GM19193 (cell line): Measurements from ENCODE around the gene RUFY2.

Experiments
- POLR2A ChIP-seq: IDR thresholded peaks from 4 replicates; pipeline ENCODE4 v1.6.1; 2011; ENCODE audit not compliant: insufficient read depth, insufficient read length; ENCODE audit errors: extremely low read depth

Gene RUFY2

DNA sequence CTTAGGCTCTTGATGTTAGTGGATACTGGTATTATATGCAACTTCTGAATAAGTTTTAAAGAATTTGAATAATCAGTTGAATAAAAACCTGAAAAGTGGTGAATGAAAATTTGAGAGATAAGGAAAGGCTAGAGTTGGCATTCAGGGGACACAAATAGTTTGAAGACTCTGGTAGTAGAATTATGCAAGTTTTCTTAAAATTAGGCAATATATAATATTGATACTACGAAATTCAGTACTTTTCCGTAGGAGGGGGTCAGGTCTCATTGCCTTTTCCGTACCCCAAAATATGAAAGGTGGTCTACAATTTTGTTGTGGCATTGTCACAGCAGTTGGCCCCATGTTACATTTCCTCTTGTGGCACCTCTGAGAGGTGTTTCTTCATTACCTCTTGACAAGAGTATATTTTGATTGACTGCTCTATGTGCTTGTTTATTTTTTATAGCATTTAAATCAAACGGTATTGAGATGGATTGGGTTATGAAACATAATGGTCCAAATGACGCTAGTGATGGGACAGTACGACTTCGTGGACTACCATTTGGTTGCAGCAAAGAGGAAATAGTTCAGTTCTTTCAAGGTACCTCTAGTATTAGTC, 70.2 kb downstream of the RUFY2 start:
- no peak for TF ChIP-seq POLR2A

DNA sequence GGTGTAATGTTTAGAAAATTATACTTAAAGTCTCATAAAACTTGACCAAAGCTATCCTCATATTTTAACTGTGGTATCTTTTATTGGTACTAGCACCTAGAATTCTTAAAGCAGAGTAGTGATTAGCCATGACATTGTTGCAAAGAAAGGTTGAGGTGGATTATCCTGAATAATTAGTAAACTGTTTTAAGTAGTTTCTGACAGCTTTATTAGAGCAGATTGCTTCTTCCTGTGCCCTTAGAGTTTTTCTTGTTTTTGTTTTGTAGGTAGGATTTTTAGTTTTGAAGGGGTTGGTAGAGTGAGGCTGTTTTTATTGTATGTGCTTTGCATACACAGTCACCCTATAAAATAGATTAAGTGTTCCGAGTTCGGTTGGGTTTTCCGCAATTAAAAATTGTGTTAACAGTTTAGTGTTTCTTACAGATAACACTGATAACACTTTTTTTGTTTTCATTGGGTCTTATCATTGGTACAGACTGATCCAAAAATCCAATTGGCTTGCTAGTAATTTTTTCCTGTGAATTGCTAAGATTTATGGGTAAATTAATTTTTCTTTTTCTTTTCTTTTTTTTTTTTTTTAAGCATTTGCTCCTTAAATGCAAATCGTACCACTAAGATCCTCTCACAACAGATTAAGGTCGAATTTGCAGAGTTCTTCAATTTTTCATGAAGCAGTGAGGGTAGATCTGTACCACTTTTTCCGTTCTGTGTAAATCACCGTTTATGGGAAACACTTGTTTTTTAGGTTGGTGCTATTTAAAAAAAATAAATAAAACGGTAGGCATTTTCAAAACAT, 72.2 kb downstream of the RUFY2 start:
- no peak for TF ChIP-seq POLR2A

DNA sequence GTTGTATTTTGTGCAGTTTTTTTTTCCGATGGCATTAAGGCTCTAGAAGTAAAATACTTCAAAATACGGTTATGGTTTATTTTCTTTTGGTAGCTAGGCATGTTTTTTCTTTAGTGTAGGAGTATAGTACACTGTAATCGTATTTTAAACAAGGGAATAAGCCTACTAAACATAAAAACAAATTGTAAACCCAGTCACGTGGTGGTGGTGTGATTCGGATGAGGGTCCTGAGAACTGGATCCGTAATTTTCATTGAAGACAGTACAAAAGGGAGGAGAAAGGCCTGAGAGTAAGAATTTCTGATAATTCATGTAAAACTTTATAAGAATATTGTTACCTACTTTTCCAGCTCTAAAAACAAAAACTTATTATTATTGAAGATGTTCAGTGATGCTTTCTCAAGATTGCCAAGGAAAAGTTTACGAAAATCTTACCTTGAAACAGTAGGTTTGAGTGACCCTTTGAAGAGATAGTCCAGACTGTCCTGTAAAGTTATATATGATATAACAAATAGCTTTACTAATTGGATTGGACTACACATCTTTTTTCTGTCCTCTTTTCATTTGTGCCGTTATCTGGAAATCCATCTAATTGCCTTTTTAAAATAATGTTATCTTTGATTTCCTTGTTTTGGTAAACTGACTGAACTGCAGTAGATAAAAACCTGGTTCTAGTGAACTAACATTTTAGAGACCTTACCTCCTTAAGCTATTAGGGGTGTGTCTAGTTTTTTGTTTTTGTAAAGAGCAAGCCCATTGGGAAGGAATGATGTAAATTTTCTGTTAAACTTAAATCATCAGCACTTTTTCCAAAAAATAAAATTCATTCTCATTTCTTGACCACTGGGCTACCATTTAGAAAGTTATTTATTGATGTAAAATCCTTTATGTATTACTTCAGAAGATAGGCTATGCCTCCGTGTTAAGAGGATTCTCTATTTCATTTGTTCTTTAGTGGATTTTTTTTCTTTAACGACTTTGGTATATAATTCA, 73.3 kb downstream of the RUFY2 start:
- no peak for TF ChIP-seq POLR2A

DNA sequence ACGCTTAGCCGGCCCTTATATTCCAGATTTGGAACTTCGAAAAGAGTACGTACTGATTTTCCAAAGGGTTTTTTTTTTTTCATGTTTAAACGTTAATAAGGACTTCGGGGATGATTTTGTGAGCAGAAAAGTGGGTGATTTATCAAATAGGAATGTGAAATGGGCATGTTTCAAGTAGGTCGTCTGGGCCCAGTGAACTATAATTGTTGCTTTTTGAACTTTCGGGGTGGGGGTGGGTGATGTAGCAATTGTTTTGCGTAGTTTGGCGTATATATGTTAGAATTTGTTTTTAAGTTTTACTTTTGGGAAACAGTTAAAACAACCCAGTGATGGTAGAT, 74.0 kb downstream of the RUFY2 start:
- no peak for TF ChIP-seq POLR2A

DNA sequence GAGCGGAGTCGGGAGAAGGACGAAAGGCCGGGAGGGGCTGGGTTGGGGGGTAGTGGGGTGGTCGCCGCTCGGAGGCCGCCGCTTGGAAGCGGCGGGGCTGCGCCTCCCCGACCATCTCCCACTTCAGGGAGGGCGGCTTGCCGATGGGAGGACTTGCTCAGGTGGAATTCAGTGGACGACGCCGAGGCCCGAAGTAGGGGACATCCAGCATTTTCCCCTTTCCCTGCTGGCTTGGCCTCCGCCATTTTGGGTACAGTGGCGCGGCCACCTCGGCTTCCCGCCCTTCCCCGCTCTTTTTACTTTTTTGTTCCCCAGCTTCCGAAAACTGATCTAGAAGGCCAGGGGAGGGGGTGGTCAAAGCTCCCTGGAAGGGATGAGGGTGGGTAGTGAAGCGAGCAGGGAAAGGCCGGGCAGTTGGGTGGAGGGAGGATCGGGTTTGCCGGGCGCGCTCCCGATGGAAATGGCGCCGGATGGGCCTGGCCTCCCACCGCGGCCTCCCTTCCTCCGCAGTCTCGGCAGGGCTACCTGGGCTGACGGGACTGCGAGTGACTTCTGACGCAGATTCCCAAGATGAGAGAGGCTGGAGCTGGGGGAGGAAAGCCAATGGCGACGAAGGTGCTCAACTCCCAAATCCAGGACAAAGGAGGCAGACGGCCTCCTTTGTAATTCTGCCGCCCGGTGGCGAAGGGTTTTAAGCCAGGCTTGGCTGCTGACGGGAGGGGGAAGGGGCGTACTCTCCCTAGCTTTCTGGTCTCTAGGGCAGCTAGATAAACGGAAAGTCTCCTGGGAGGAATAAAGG, 74.6 kb downstream of the RUFY2 start, which contains the start of gene PBLD:
PBLD (minus strand) TSS at position 670 of the 799 bp plus-strand sequence. CDS start 26,084 bp downstream, outside the sequence.
- peak; percentile 62 for TF ChIP-seq POLR2A

DNA sequence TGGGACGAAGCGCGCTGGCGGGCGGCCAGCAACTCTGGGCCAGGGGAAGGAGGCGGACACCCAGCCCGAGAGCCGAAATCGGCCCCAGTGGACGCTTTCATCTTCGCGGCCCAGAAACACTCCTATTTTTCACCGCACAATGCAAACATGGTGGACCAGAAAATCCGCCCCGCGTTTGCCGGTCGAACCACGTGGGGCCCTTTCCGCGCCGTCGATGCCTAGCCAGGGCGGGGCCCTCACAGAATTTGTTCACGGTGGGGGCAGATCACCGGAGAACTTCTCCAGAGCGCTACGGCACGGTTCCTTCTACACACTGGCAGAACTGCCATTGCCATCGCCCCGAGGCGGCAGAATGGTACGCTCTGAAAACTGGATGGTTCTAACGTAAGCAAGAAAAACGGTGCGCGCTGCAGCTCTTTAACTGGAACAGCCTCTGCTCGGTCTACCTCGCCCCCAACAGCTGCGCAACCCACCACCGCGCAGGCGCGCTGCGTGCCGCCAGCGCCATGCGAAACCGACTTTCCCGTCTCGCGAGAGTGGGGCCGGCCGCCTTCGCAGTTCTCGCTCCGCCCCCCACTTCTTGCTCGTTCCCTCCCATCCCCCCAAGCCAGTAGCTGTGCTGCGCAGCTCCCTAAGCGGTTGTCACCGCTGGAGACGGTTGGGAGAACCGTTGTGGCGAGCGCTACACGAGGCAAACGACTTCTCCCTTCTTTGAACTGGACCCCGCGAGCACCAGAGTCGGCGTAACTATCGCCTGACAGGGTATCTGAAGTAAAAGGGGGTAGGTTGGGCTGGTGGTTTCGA, 75.4 kb downstream of the RUFY2 start, which contains the start of gene HNRNPH3:
HNRNPH3 (plus strand) TSS at position 610 of the 804 bp plus-strand sequence. CDS start 5,158 bp downstream, outside the sequence.
- TF ChIP-seq POLR2A, result peak; percentile 99

DNA sequence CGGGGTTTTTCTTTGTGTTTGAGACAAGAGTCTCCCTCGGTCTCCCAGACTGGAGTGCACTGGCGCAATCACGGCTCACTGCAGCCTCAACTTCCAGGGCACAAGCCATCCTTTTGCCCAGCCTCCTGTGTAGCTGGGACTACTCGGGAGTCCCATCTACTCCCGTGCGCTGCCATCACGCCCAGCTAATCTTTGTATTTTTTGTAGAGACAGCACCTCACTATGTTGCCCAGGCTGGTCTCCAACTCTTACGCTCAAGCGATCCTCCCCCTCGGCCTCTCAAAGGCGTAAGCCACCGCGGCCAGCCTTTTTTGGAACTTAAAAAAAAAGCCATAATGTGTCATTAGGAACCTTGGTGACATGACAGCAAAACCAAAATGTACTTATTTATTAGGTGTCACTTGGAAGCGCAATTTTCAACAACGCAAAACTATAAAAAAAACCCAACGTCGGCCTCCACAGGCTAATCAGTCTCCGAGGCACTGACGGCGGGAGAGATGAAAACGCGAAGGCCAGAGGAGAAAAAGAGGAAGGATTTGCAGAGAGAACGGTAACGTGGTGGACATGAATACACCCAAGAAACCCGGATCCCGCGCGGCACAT, 76.1 kb downstream of the RUFY2 start:
- TF ChIP-seq POLR2A, result no peak

DNA sequence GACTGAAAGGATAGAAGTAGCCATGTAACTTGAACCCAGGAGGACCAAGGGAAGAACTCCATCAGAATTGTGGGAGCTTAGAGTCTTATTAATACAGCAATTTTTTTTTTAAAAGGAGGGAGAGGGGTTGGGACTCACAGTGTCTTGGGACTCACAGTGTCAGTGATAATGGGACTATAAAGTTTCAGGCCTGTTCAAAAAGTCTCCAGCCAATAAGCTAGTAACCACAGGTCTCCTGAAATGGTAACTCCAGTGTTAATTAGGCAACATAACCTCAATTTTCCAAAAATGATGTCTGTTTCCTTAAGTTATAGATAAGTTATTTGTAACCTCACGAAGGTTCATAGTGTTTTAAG, 77.6 kb downstream of the RUFY2 start:
- TF ChIP-seq POLR2A, result no peak

DNA sequence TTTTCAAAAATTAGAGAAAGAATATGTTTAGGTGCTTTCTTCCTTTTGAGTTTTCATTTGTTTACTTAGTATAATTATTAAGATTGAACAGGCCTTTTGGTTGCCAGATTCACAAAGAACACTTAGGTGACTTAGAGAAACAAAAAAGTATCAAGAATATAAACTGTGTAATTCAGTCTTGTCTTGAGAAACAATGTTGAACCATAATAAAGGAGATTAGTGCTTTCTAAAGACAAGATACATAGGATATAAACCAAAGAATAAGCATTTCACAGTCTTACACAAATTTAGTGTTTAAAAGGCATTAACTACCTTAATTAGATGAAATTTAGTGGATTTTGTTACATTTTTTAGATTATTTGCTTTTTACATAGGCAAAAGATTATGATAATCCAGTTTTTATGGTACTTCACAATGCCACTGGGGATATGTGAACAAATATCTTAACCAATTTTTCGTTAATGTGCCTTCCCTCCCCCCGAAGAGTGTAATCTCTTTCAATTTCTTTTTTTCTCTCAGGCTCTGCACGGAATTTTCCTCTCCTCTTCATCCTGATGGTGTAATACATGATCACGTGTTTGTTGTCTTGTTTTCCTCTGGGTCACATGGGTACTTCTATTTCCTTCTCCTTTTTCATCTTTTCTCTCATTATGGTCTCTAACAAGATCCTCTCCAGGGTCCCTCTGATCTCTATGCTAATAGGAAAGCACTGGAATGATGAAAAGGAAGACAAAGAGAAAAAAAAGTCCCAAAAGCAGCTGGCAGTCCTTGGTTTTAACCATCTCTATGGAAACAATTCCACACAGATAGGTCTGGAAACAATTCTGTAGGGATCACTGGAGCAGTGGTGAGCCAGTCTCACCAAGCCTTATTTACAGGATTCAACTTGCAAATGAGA, 78.9 kb downstream of the RUFY2 start:
- no peak for TF ChIP-seq POLR2A

DNA sequence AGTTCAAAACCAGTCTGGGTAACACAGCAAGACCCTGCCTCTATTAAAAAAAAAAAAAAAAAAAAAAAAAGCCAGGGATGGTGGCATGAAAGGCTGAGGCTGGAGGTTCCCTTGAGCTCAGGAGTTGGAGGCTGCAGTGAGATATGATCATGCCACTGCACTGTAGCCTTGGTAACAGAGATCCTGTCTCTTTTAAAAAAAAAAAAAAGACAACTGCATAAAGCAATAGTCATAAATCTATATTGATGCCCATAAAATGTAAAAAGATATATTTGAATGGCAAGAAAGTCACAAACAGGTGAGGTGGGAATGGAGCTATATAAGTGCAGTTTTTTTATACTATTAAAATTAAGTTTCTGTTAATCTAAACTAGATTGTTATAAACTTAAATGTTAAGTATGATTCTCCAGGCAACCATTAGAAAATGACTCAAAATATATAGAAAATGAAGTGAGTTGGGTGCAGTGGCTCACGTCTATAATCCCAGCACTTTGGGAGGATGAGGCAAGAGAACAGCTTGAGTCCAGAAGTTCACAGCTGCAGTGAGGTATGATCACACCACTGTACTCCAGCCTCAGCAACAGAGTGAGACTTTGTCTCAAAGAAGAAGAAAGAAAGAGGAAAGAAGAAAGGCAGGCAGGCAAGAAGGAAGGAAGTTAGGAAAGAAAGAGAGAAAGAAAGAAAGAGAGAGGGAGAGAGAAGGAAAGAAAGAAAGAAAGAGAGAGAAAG, 88.6 kb downstream of the RUFY2 start:
- no peak for TF ChIP-seq POLR2A

DNA sequence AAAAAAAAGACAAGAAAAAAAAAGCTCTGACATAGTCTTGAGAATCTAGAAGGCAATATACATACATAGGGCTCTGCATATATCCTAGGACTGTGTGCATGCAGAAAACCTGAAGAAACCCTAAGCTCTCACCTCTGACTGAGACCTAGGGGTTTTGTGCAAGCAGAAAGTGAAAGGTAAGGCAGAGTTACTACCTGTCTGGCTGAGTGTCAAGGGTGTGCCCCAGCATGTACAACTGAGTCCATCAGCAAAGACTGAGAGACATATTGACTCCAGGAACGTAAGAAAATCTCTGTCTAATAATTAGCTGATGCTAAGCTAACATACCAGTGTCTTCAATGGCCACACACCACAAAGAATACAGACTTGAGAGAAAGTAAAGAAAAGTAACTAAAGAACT, 91.5 kb downstream of the RUFY2 start:
- no peak for TF ChIP-seq POLR2A

DNA sequence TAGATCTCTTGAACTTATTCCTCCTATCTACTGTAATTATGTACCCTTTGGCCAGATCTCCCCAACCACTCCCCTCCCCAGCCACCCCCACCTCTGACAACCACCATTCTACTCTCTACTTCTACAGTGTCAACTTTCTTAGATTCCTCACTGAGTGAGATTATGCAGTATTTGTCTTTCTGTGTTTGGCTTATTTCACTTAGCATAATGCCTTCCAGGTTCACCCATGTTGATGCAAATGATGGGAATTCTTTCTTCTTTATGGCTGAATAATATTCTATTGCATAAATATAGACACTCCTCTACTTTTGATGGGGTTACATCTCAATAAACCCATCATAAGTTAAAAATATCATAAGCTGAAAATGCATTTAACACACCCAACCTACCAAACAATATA, 96.5 kb downstream of the RUFY2 start:
- TF ChIP-seq POLR2A, result no peak
